Ovary (tissue), 9 donors: ENCODE results near the gene ZBTB24. TPM values are rescaled to one million over a fixed set of nuclear protein-coding genes. Genes with fewer than 3 reads are reported as not detected.

Source experiments
- DNase-seq, 5 donors: peaks; one replicate each; pipeline ENCODE4 v3.0.0-alpha.2; 2019 to 2020
- H3K27ac ChIP-seq, 2 donors: fragments of 200-600 bp; one replicate each; pipeline versions ENCODE4 v1.5.1 to v1.8.0; 2019 to 2022
- H3K27me3 ChIP-seq: fragments of 200-600 bp; one replicate; pipeline ENCODE4 v1.8.0; 2022
- H3K36me3 ChIP-seq: fragments of 200-600 bp; sonication (generic); one replicate; pipeline ENCODE4 v1.5.1; 2019
- H3K4me1 ChIP-seq: one replicate; pipeline ENCODE4 v1.8.1; 2013; ENCODE audit warnings: mild to moderate bottlenecking, moderate library complexity; ENCODE audit not compliant: insufficient read depth
- H3K4me3 ChIP-seq: fragments of 200-600 bp; sonication (generic); one replicate; pipeline ENCODE4 v1.5.1; 2017
- H3K9me3 ChIP-seq, 2 donors: fragments of 200-600 bp in 1 of 2; sonication (generic) in 1 of 2; one replicate each; pipeline versions ENCODE4 v1.5.1 to v1.8.1; 2013 to 2019; ENCODE audit warnings: mild to moderate bottlenecking in 1 of 2, moderate library complexity in 1 of 2
- EP300 ChIP-seq: sonication (generic); formaldehyde crosslinking; IDR thresholded peaks from one replicate; pipeline ENCODE4 v1.6.1; 2017; ENCODE audit warnings: antibody characterized with exemption
- POLR2A ChIP-seq: fragments of 450-650 bp; IDR thresholded peaks from one replicate; pipeline ENCODE4 v1.6.1; 2017; ENCODE audit warnings: antibody characterized with exemption, mild to moderate bottlenecking, moderate library complexity
- WGBS, 3 donors: extraction: QIAGEN DNeasy Blood & Tissue Kit in 1 of 3; methylation state at CpG; one replicate each; pipeline versions ENCODE4 v1.1.5 to v1.1.7; 2013 to 2017; 5-methylcytosine and 5-hydroxymethylcytosine counted together
- intact Hi-C, 4 donors: fragments of 100-400 bp; cut with DNase I; formaldehyde crosslinking; loops; one replicate each; pipeline versions ENCODE4 v1.11.0 to v1.15.1; 2022 to 2023
- polyA plus RNA-seq, 2 donors: library from polyadenylated mRNA; stranded (reverse); fragments of 200-250 nt in 1 of 2; fragments of 350-450 nt in 1 of 2; fragmentation: Illumina TruSeq in 1 of 2; extraction: RNeasy Lipid Tissue Mini Kit (QIAGEN cat#74804) in 1 of 2; gene quantifications; one replicate each; pipeline ENCODE4 v1.2.3, GENCODE V29; 2013 to 2014
- total RNA-seq, 7 donors: library from RNA; depleted of rRNA in 2 of 7; stranded (reverse); fragments of >200 nt in 2 of 7; fragmentation: NEBNext Ultra II Directional in 3 of 7; extraction: Animal tissue kit (Norgen Biotek cat#: 25700) in 3 of 7; gene quantifications; one replicate each; pipeline versions ENCODE4 v1.1.0 to v1.2.4, GENCODE V29; 2016 to 2023
- TF ChIP-seq, protein P1 (sequence below), 3 donors: fragments of 450-650 bp in 2 of 3; fragments of 200-600 bp in 1 of 3; IDR thresholded peaks; one replicate each; pipeline versions ENCODE4 v1.5.1 to v1.8.0; 2016 to 2022; ENCODE audit warnings: antibody characterized with exemption in 3 of 3, mild to moderate bottlenecking in 1 of 3
- donor health status: DM: no; HTN: no; CAD: no; lungs with moderate emphysema.
- donor health status: DM: no; HTN: no; CAD: no.
- donor health status: Bipolar disorder and iron deficiency.
- donor health status: DM: yes; HTN: yes; CAD: no.
- donor health status: DM: no; HTN: no; CAD: no.
- donor health status: DM: yes; HTN: yes; CAD: no.

The ZBTB24 gene
- total and polyA plus RNA-seq, 9 donors: 3.5 to 10.2 (median 6.2) TPM

DNA sequence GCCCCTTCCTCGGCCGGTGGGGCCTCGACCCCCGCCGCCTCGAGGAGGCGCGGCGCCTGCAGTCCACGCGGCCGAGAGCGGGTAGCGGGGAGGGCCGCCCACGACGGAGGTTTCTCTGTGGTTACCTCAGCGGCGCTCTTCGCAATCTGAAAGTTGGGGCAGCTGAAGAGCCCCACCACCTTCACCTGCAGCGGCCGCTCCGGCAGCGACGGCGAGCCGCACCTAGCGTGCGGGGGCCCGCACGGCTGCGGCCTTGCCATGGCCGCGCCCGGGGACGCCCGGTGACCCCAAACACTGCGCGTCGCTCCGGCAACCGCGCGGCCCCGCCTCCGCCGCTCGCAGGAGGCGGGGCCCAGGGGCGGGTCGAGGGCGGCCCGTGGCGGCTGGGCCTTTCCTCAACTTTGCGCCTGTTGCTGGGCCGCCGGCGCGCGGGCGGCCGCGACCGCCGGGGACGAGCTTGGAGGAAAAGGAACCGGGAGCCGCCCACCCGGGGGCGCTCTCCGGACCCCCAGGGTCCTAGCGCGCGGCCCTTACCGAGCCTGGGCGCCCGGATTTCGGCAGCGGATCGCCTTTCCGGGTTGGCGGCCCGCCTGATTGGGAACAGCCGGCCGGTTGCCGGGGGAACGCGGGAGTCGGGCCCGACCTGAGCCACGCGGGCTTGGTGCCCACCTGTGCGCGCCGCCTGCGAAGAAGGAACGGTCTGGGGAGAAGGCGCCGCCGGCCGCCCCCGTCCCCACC, 42.5 kb downstream of the ZBTB24 start, which contains the start of the genes PPIL6 and SMPD2:
Gene PPIL6, minus strand, starts transcription at position 298 of the 738 bp plus-strand sequence. Its CDS starts 38 bp downstream, at position 260.
Gene SMPD2, plus strand, starts transcription at position 394 of the 738 bp plus-strand sequence. CDS start 398 bp downstream, outside the sequence.
- peak; percentile 75 for TF ChIP-seq POLR2A
- TF ChIP-seq EP300: no peak
- TF ChIP-seq, protein P1, sequence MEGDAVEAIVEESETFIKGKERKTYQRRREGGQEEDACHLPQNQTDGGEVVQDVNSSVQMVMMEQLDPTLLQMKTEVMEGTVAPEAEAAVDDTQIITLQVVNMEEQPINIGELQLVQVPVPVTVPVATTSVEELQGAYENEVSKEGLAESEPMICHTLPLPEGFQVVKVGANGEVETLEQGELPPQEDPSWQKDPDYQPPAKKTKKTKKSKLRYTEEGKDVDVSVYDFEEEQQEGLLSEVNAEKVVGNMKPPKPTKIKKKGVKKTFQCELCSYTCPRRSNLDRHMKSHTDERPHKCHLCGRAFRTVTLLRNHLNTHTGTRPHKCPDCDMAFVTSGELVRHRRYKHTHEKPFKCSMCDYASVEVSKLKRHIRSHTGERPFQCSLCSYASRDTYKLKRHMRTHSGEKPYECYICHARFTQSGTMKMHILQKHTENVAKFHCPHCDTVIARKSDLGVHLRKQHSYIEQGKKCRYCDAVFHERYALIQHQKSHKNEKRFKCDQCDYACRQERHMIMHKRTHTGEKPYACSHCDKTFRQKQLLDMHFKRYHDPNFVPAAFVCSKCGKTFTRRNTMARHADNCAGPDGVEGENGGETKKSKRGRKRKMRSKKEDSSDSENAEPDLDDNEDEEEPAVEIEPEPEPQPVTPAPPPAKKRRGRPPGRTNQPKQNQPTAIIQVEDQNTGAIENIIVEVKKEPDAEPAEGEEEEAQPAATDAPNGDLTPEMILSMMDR (IDR thresholded peaks at IDR 0.05): peak; percentile 29 to 53 (median 32)
- intact Hi-C loops: loop anchor here in 1 of 4 donors (5.0 kb wide), 1 partner anchor 58 kb away; the partner anchor contains the start of gene CD164
- H3K9me3 ChIP-seq: no peaks in the 10 kb centered on the region
- no peaks in the 10 kb centered on the region for H3K27me3 ChIP-seq
- peak; percentile 89 to 95 (median 92) for DNase-seq
- WGBS, 3 donors: 0 to 1% (median 1%) methylated on average over 50 to 102 of the region's 102 CpGs
- H3K36me3 ChIP-seq: no peaks in the 10 kb centered on the region
- H3K4me1 ChIP-seq: peaks cover 11% of the 10 kb centered on the region
- H3K4me3 ChIP-seq: peak within 1 kb of the TSS; percentile 72
- peak within 1 kb of the TSS; percentile 35 to 81 for H3K27ac ChIP-seq

GRCh38 chr6:109436041-109436440, 47.0 kb downstream of the ZBTB24 start:
- Histone ChIP-seq H3K36me3 (no peaks in the 10 kb centered on the region), H3K27me3 (no peaks in the 10 kb centered on the region), H3K9me3 (no peaks in the 10 kb centered on the region), H3K4me1 (no peaks in the 10 kb centered on the region), H3K27ac (no peak overlapping the region), H3K4me3 (no peak overlapping the region)
- 93 to 94% (median 93%) methylated on average over 5 of the region's 5 CpGs for WGBS, 3 donors
- intact Hi-C loops: no loop called here
- TF ChIP-seq POLR2A (no peak), EP300 (no peak)
- TF ChIP-seq, protein P1 (IDR thresholded peaks at IDR 0.05): no peak
- no peak for DNase-seq

- H3K4me1 ChIP-seq: no peaks in the 10 kb centered on the region
- no peak for DNase-seq
- WGBS, 3 donors: 59 to 72% (median 69%) methylated on average over 2 of the region's 2 CpGs
- H3K27ac ChIP-seq: no peak overlapping the region
- intact Hi-C loops: no loop called here
- no peaks in the 10 kb centered on the region for H3K36me3 ChIP-seq
- no peaks in the 10 kb centered on the region for H3K9me3 ChIP-seq
- no peak overlapping the region for H3K4me3 ChIP-seq
- TF ChIP-seq EP300: no peak
- TF ChIP-seq POLR2A: no peak
- TF ChIP-seq, protein P1 (IDR thresholded peaks at IDR 0.05): no peak
- no peaks in the 10 kb centered on the region for H3K27me3 ChIP-seq
Measured at GRCh38 chr6:109434456-109434855, 48.6 kb downstream of the ZBTB24 start.

DNA sequence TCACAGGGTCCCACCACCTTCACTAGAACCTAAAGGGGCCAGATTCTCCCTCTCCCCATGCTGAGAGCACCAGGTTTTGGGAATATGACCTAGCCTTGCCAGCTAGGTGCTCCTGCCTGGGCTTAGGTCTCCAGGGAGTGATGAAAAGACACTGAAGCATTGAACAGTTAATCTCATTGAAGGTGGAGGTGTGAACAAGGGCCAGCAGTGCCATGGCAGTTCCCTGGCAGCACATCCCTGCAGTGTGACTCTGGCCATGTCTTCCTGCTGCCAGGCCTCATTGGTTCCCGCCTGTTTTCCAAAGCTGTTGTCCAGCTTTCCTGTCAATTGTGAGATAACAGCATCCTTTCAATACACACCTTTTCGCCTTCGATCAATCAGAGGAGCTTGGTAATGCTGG, 53.5 kb downstream of the ZBTB24 start:
- Histone ChIP-seq H3K4me3 (no peak overlapping the region), H3K4me1 (peaks cover 1% of the 10 kb centered on the region), H3K36me3 (no peaks in the 10 kb centered on the region), H3K9me3 (no peaks in the 10 kb centered on the region), H3K27me3 (no peaks in the 10 kb centered on the region), H3K27ac (no peak overlapping the region)
- DNase-seq: no peak
- 96 to 99% (median 98%) methylated on average over 3 of the region's 3 CpGs for WGBS, 3 donors
- intact Hi-C loops: no loop called here
- TF ChIP-seq POLR2A: no peak
- TF ChIP-seq EP300: no peak
- TF ChIP-seq, protein P1 (IDR thresholded peaks at IDR 0.05): no peak
